HepG2 (cell line): ENCODE data around the gene TCN2. TPM values are rescaled to one million over a fixed set of nuclear protein-coding genes. Genes with fewer than 3 reads are reported as not detected.
"Not testable (repeated sequence)": the region's sequence is repeated elsewhere in the genome, so short reads cannot be mapped to it uniquely, and the experiment has no call there.

Experiments used
- ATAC-seq: fragments of 200-7000 bp; cut with Tn5 transposase; 3 replicates; pipeline ENCODE4 v1.9.1; 2020; ENCODE audit warnings: mild to moderate bottlenecking, moderate library complexity
- BruUV-seq: library from RNA; stranded (reverse); fragments of 400-500 nt; replicated peaks from 2 replicates; lab custom pipeline; 2021; lab: Mats Ljungman, UMichigan
- CTCF ChIA-PET: fragments of 300-600 bp; formaldehyde crosslinking; extraction: SDS; loops from one replicate; lab custom pipeline; 2021; ENCODE audit warnings: low total read pairs, inconsistent platforms, low intra/inter-chr PET ratio; lab: Yijun Ruan, JAX
- POLR2A ChIA-PET: fragments of 350-600 bp; sonication (Branson Sonifier 250); formaldehyde crosslinking; loops from one replicate; lab custom pipeline; 2020; ENCODE audit warnings: antibody characterized with exemption, inconsistent platforms; lab: Yijun Ruan, JAX
- DNase-seq: peaks from one replicate; pipeline ENCODE4 v3.0.0-alpha.2; 2015; ENCODE audit warnings: low spot score
- FAIRE-seq: peaks from 3 replicates; lab custom pipeline; 2011; peaks lifted over from hg19 to GRCh38; lab: Jason Lieb, UNC
- H2AFZ ChIP-seq: one replicate; pipeline ENCODE4 v1.6.1; 2011; ENCODE audit warnings: low read length, inconsistent platforms
- H3K27ac ChIP-seq: fragments of 300-600 bp; 3 replicates; pipeline ENCODE4 v1.8.0; 2011; ENCODE audit warnings: mixed run types, mild to moderate bottlenecking, mixed read lengths, low read length, inconsistent platforms; ENCODE audit not compliant: insufficient read depth; ENCODE audit errors: extremely low read length
- H3K27me3 ChIP-seq, 2 experiments: fragments of 200-600 bp in 1 of 2; 2 replicates in 1 of 2; 3 replicates in 1 of 2; pipeline versions ENCODE4 v1.6.0 to v1.8.0; 2011; ENCODE audit warnings: low read length in 2 of 2, mild to moderate bottlenecking in 2 of 2, moderate library complexity in 2 of 2, inconsistent platforms in 1 of 2; ENCODE audit not compliant: insufficient read depth in 2 of 2, control insufficient read depth in 1 of 2
- H3K36me3 ChIP-seq, 2 experiments: fragments of 200-600 bp in 1 of 2; replicated peaks in 1 of 2; 2 replicates in 1 of 2; 3 replicates in 1 of 2; pipeline versions ENCODE4 v1.5.1 to v1.8.0; 2011; ENCODE audit warnings: low read length in 2 of 2, inconsistent platforms in 1 of 2; ENCODE audit not compliant: insufficient read depth in 2 of 2, control insufficient read depth in 1 of 2
- H3K4me1 ChIP-seq: 2 replicates; pipeline ENCODE4 v1.5.1; 2012; ENCODE audit warnings: low read length, inconsistent platforms; ENCODE audit not compliant: insufficient read depth
- H3K4me2 ChIP-seq: 2 replicates; pipeline ENCODE4 v1.6.0; 2011; ENCODE audit warnings: low read depth, low read length, inconsistent platforms
- H3K4me3 ChIP-seq, 3 experiments: fragments of 200-600 bp in 1 of 3; sonication (generic), shearing (Covaris generic) in 1 of 3; replicated peaks in 1 of 3; 2 replicates each; pipeline ENCODE4 v1.5.1; 2011 to 2016; ENCODE audit warnings: low read length in 3 of 3, inconsistent platforms in 2 of 3, low read depth in 2 of 3, mild to moderate bottlenecking in 2 of 3, control low read depth in 1 of 3, mixed read lengths in 1 of 3; ENCODE audit not compliant: insufficient read depth in 1 of 3
- H3K79me2 ChIP-seq: one replicate; pipeline ENCODE4 v1.6.1; 2011; ENCODE audit warnings: low read length, inconsistent platforms; ENCODE audit not compliant: insufficient read depth
- H3K9ac ChIP-seq: 2 replicates; pipeline ENCODE4 v1.6.0; 2011; ENCODE audit warnings: mild to moderate bottlenecking, low read depth, low read length, inconsistent platforms; ENCODE audit not compliant: insufficient read depth
- H3K9me3 ChIP-seq: 2 replicates; pipeline ENCODE4 v1.5.1; 2012; ENCODE audit warnings: mild to moderate bottlenecking, low read length
- H4K20me1 ChIP-seq: 2 replicates; pipeline ENCODE4 v1.6.0; 2011; ENCODE audit warnings: inconsistent platforms, mild to moderate bottlenecking, low read length, moderate library complexity; ENCODE audit not compliant: insufficient read depth
- FOXA1 ChIP-seq, 2 experiments: fragments of 450-650 bp in 1 of 2; sonication (generic) in 1 of 2; formaldehyde crosslinking in 1 of 2; IDR thresholded peaks; 2 replicates each; pipeline versions ENCODE4 v1.4.0 to v1.6.1; 2016 to 2020; ENCODE audit warnings: missing genetic modification reagents in 1 of 2
- HCFC1 ChIP-seq: fragments of 150-350 bp; IDR thresholded peaks from 2 replicates; pipeline ENCODE4 v1.6.1; 2014; ENCODE audit warnings: low read depth, low read length
- HHEX ChIP-seq: IDR thresholded peaks from 2 replicates; pipeline ENCODE4 v1.6.1; 2016; ENCODE audit warnings: control low read depth
- MEIS1 ChIP-seq: sonication (generic); formaldehyde crosslinking; IDR thresholded peaks from 2 replicates; pipeline ENCODE4 v1.9.0; 2021; ENCODE audit warnings: mild to moderate bottlenecking, missing genetic modification reagents, moderate library complexity, borderline replicate concordance
- NFE2L2 ChIP-seq: fragments of 150-350 bp; IDR thresholded peaks from 2 replicates; pipeline ENCODE4 v1.6.1; 2014; ENCODE audit warnings: low read length
- POLR2AphosphoS2 ChIP-seq: IDR thresholded peaks from 2 replicates; pipeline ENCODE4 v1.6.1; 2011; ENCODE audit warnings: low read depth, low read length, improper control_type of control experiment
- POLR2G ChIP-seq: fragments of 200-400 bp; formaldehyde crosslinking; IDR thresholded peaks from 2 replicates; pipeline ENCODE4 v1.6.1; 2018; ENCODE audit warnings: mild to moderate bottlenecking, low read depth, low read length, moderate library complexity
- RFX3 ChIP-seq: IDR thresholded peaks from 2 replicates; pipeline ENCODE4 v1.6.1; 2016; ENCODE audit warnings: missing biosample characterization, missing genetic modification reagents
- RXRA ChIP-seq: sonication (generic); formaldehyde crosslinking; IDR thresholded peaks from 2 replicates; pipeline ENCODE4 v1.5.1; 2020; ENCODE audit warnings: missing genetic modification reagents
- TOE1 ChIP-seq: sonication (generic); formaldehyde crosslinking; IDR thresholded peaks from 2 replicates; pipeline ENCODE4 v1.4.0; 2020; ENCODE audit warnings: mild to moderate bottlenecking, missing genetic modification reagents
- ZNF17 ChIP-seq: sonication (generic); formaldehyde crosslinking; IDR thresholded peaks from 2 replicates; pipeline ENCODE4 v1.5.0; 2020; ENCODE audit warnings: mild to moderate bottlenecking, missing genetic modification reagents
- ZNF549 ChIP-seq: sonication (generic); formaldehyde crosslinking; IDR thresholded peaks from 2 replicates; pipeline ENCODE4 v1.5.0; 2020; ENCODE audit warnings: missing genetic modification reagents
- ZNF816 ChIP-seq: sonication (generic); formaldehyde crosslinking; IDR thresholded peaks from 2 replicates; pipeline ENCODE4 v1.8.0; 2022; ENCODE audit warnings: missing genetic modification reagents, mild to moderate bottlenecking, borderline replicate concordance
- ZNF878 ChIP-seq: sonication (generic); formaldehyde crosslinking; IDR thresholded peaks from 2 replicates; pipeline ENCODE4 v1.8.1; 2023; ENCODE audit warnings: mild to moderate bottlenecking, missing genetic modification reagents, moderate library complexity
- WGBS: methylation state at CpG from one replicate; pipeline ENCODE4 v1.1.6; 2017; ENCODE audit warnings: low lambda C conversion rate; 5-methylcytosine and 5-hydroxymethylcytosine counted together
- in situ Hi-C: cut with HindIII; loops from 2 replicates; pipeline ENCODE4 v1.10.0; 2017; ENCODE audit warnings: low pct_unique_long_range_greater_than_20kb; ENCODE audit not compliant: extremely low pct_ligation_motif_present
- intact Hi-C: fragments of 100-400 bp; cut with micrococcal nuclease; formaldehyde crosslinking; loops from one replicate; pipeline ENCODE4 v1.10.0; 2022; ENCODE audit not compliant: unreplicated experiment
- polyA plus RNA-seq, 8 experiments: library from polyadenylated mRNA; depleted of rRNA in 3 of 8; stranded (reverse) in 7 of 8; unstranded in 1 of 8; fragments of >200 nt; fragmentation: Illumina TruSeq in 4 of 8; extraction: Trizol in 4 of 8; gene quantifications; 2 replicates each; pipeline versions ENCODE4 v1.2.1 to v1.2.3, GENCODE V29; 2011 to 2016; ENCODE audit warnings: low read depth in 4 of 8, missing spikeins in 1 of 8, mixed read lengths in 1 of 8; ENCODE audit not compliant: insufficient read depth in 1 of 8
- total RNA-seq, 5 experiments: library from RNA; depleted of rRNA; stranded (reverse); fragments of >200 nt; fragmentation: Illumina TruSeq; extraction: Trizol; gene quantifications; 2 replicates each; pipeline ENCODE4 v1.2.3, GENCODE V29; 2016; ENCODE audit warnings: low read depth in 1 of 5
- TF ChIP-seq, protein P1 (sequence below): IDR thresholded peaks from 2 replicates; pipeline ENCODE4 v1.6.1; 2016; ENCODE audit warnings: mild to moderate bottlenecking, missing biosample characterization, missing genetic modification reagents

Gene TCN2
- total and polyA plus RNA-seq, 2 of the 13 experiments (the other 11 are each of a cell fraction or from before 2014, with no cell fraction given): 0.29 to 0.31 TPM

DNA sequence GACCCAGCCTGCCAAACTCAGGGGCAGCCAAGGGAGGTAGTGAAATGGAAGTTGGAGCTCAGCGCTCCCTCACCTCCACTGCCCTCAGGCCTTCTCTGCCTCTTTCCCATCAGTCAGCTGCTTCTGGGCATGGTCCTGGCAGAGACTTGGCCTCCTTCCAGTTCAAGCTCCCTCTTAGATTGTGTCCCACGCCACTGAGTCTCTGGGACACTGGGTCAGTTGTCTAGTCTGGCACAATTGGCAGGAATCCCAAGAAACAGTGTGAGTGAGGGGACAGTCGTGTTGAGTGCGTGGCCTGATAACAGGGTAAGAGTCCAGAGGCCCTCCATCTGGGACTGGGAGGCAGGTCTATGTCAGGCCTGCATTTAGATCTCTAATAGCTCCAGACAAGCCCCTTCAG lies 21.5 kb downstream of the TCN2 start:
- no peak for FAIRE-seq
- no TSS peak for BruUV-seq
- DNase-seq: no peak
- Histone ChIP-seq H4K20me1 (no peaks in the 10 kb centered on the region), H3K4me2 (no peak overlapping the region), H3K9me3 (no peaks in the 10 kb centered on the region), H2AFZ (no peak overlapping the region), H3K27ac (no peak overlapping the region), H3K36me3 (no peaks in the 10 kb centered on the region), H3K4me1 (no peaks in the 10 kb centered on the region), H3K27me3 (no peaks in the 10 kb centered on the region), H3K9ac (no peak overlapping the region), H3K79me2 (no peaks in the 10 kb centered on the region), H3K4me3 (no peak overlapping the region)
- intact Hi-C loops: no loop called here
- TF ChIP-seq ZNF17 (no peak), POLR2G (no peak), NFE2L2 (no peak), ZNF549 (CRISPR knock-in tag) (no peak), TOE1 (CRISPR knock-in tag) (no peak), HHEX (CRISPR knock-in tag) (no peak), MEIS1 (CRISPR knock-in tag) (no peak), ZNF816 (CRISPR knock-in tag) (no peak), RXRA (CRISPR knock-in tag) (no peak), ZNF878 (CRISPR knock-in tag) (no peak), HCFC1 (no peak), POLR2AphosphoS2 (no peak), FOXA1 (IDR thresholded peaks at IDR 0.05) (no peak), FOXA1 (CRISPR knock-in tag; IDR thresholded peaks at IDR 0.05) (no peak), RFX3 (CRISPR knock-in tag) (no peak)
- TF ChIP-seq, protein P1, sequence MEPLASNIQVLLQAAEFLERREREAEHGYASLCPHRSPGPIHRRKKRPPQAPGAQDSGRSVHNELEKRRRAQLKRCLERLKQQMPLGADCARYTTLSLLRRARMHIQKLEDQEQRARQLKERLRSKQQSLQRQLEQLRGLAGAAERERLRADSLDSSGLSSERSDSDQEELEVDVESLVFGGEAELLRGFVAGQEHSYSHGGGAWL (CRISPR knock-in tag): no peak
- no peak for ATAC-seq
- ChIA-PET POLR2A (no interaction called here), CTCF (no interaction called here)
- in situ Hi-C loops: no loop called here
- WGBS: 37% methylated on average over 2 of the region's 4 CpGs

DNA sequence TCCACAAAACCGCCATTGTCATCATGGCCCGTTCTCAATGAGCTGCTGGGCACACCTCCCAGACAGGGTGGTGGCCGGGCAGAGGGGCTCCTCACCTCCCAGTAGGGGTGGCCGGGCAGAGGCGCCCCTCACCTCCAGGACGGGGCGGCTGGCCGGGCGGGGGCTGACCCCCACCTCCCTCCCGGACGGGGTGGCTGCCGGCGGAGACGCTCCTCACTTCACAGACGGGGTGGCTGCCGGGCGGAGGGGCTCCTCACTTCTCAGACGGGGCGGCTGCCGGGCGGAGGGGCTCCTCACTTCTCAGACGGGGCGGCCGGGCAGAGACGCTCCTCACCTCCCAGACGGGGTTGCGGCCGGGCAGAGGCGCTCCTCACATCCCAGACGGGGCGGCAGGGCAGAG lies 24.5 kb downstream of the TCN2 start:
- H3K79me2 ChIP-seq, H2AFZ ChIP-seq, H3K27ac ChIP-seq, CTCF ChIA-PET, H3K36me3 ChIP-seq, H3K9me3 ChIP-seq, POLR2A ChIA-PET, H3K4me1 ChIP-seq, H3K9ac ChIP-seq, ATAC-seq, FAIRE-seq, DNase-seq, H3K4me2 ChIP-seq, intact Hi-C loops, H3K4me3 ChIP-seq, BruUV-seq, H4K20me1 ChIP-seq, H3K27me3 ChIP-seq: not testable (repeated sequence)
- in situ Hi-C loops: loop anchor here (5.0 kb wide), 1 partner anchor 126 kb away; no protein-coding TSS in a partner anchor
- 20% methylated on average over 3 of the region's 31 CpGs for WGBS
